RPMI7951 (cell line): ENCODE results near the gene MT1E. TPM values are rescaled to one million over a fixed set of nuclear protein-coding genes. Genes with fewer than 3 reads are reported as not detected.
A peak's percentile ranks its signal among the peaks of the same experiment; 100 is the strongest.
"Not testable (repeated sequence)": the region's sequence is repeated elsewhere in the genome, so short reads cannot be mapped to it uniquely, and the experiment has no call there.

Experiments
- DNase-seq: peaks from one replicate; pipeline ENCODE4 v3.0.0-alpha.2; 2012; ENCODE audit warnings: low read depth
- total RNA-seq: library from RNA; depleted of rRNA; stranded (reverse); fragments of >200 nt; shearing (Covaris generic); gene quantifications from 2 replicates; pipeline ENCODE4 v1.2.3, GENCODE V29; 2014; rRNA removed

Gene MT1E
- total RNA-seq = 604 and 676 TPM in 2 replicates

DNA sequence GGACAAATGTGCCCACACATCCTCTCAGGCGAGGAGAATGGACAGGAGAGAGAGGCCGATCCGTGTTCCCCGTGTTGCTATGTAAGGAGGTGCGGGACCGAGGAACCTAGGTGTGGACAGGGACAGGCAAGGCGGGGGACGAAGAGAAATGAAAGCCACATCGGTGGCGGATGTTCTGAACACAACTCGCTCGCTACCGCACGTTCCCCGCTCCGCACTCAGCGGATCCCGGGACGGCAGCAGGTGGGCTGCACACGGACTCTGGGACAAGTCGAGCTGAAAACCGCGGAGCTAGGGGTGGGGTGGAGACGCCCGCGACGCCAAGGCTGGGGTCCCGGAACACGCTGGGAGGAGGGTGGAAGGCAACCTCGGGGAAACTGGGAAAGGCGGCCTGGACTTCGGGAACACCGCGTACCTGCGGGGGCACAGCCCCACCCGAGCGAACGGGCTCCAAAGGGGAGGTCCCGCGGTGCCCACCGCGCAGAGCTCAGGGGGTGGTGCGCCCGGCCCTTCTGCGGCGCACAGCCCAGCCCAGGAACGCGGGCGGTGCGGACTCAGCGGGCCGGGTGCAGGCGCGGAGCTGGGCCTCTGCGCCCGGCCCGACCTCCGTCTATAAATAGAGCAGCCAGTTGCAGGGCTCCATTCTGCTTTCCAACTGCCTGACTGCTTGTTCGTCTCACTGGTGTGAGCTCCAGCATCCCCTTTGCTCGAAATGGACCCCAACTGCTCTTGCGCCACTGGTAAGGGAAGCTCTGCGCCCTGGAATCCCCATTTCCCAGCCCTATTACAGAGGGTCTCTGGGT lies at the start of gene MT1E:
Gene MT1E (plus strand): TSS at position 642 of the 803 bp plus-strand sequence. CDS start 71 bp downstream, at position 713.
- DNase-seq = peak; percentile 91

DNA sequence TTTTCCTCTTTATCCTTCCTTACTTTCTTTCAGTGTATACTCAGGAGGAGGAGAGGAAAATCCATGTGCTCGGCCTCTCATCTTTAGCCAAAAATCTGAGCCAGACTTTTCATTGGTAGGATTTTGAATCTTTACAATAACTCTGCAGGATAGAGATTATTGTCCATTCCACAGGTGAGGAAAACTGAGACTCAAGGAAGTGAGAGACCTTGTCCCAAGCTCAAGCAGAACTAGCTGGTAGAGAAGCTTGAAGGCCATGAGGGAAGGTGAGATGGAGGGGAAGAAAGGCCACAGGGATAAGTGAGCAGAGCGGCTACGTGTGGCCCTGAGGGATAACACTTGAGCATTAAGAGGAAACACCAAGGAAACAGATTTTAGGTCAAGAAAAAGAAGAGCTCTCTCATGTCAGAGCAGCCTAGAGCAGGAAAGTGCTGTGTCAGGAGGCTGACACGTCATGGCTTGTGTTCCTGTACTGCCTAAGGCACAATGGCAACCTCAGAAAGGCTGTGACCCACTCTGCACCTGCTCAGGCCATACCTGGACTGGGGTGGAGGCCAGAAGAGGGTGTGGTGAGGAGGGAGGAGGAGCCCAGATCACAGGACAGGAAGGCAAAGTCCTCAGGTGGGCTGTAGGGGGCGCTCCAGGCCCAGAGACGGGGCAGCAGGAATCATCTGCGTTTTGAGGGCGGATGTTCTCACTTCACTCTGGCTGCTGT lies 48.8 kb upstream of the MT1E start:
- DNase-seq = peak; percentile 53

- DNase-seq = no peak
Measured at GRCh38 chr16:56577300-56577625, 48.3 kb upstream of the MT1E start.

DNA sequence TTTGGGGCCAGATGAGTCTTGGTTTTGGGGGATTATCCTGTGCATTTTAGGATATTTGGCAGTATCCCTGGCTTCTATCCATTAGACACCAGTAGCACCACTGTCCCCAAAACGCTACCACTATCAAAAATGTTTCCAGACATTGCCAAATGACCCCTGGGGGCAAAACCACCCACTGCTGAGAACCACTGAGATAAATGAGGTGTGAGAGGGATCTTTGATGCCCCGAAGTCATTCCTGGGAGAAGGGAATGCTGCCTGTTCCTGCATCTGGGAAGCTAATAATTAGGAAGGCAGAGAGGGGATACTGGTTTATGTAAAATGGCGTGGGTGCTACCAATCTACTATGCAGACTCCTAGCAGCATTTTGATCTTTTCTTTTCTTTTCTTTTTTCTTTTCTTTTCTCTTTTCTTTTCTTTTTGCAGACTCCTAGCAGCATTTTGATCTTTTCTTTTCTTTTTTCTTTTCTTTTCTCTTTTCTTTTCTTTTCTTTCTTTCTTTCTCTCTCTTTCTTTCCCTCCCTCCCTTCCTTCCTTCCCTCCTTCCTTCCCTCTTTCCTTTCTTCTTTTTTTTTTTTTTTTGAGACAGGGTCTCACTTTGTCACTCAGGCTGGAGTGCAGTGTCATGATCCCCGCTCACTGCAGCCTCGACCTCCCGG lies 45.1 kb upstream of the MT1E start:
- no peak for DNase-seq

- not testable (repeated sequence) for DNase-seq
Measured at GRCh38 chr16:56582911-56583310, 42.7 kb upstream of the MT1E start.

- no peak for DNase-seq
Measured at GRCh38 chr16:56583351-56584168, 42.0 kb upstream of the MT1E start.

- no peak for DNase-seq
Measured at GRCh38 chr16:56584276-56584675, 41.3 kb upstream of the MT1E start.

DNA sequence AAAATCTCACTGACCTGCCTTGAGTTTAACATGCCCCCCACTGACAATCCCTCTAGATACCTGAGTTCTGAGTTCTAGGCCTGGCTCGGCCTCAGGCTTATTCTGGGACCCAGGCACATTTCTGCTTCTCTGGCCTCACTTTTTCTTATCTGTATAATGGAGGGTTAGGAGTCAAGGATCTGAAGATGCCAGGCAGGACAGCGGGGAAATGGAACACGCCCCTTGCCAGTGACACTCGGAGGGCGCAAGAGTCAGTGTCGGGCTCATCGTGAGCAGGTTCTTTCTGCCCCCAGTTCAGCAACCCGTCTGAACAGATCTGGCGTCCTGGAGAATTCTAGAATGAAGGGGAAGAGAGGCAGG lies 36.8 kb upstream of the MT1E start:
- no peak for DNase-seq

- DNase-seq = peak; percentile 23
Measured at GRCh38 chr16:56589141-56590039, 36.2 kb upstream of the MT1E start, which contains the start of gene MT3. TSS of gene MT3 (plus strand) at chr16:56589528. CDS start at chr16:56589591, 63 bp downstream.

DNA sequence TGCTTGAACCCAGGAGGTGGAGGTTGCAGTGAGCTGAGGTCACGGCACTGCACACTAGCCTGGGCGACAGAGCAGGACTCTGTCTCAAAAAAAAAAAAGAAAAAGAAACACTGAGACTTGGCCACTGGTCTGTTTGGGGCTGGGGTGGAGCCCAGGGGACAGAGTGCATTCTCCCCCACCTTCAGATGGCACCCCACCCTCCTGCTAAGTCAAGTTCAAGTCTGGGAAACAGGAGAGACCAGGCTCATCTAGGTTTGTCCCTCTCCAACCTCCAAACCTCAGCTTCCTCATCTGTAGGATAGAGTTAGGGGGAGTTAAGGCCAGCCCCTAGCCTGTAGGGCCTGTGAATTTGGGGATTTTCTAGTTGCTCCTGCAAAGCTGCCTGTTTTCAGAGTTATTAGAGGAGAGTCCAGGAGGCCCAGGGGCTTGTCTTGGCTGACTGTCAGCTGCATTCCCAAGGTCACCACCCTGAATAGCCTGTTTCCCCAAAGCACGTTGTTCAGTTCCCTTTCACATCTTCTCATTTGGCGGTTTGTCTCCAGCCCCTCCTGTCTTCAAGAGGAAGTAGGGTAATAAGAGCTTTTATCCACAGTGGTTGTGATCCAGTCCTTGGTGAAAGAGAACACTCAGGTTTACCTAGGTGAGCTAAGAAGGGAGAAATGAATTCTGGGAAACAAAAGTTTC lies 34.1 kb upstream of the MT1E start:
- DNase-seq = no peak

DNA sequence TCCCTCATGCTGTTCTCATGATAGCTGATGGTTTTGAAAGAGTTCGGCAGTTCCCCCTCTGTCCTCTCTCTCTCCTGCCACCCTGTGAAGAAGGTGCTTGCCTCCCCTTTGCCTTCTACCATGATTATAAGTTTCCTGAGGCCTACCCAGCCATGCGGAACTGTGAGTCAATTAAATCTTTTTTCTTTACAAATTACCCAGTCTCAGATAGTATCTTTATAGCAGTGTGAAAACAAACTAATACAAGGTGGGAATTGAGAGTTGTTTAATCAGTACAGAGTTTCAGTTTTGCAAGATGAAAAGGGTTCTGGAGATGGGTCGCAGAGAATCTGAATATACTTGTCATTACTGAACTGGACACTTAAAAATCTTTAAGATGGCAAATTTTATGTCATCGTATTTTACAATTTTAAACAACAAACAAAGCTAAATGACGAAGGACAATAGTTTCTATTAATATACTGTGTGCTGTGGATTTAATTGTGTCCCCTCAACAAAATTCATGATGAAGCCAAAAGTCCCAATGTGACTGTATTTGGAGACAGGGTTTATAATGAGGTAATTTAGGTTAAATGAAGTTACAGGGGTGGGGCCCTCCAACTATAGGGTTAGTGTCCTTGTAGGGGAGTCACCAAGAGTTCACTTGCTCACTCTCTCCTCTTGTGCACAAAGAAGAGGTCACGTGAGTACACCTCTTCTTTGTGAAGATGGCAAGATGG lies 31.8 kb upstream of the MT1E start:
- no peak for DNase-seq

- DNase-seq = no peak
Measured at GRCh38 chr16:56594292-56594619, 31.3 kb upstream of the MT1E start.

GRCh38 chr16:56600398-56600999 lies 25.1 kb upstream of the MT1E start:
- DNase-seq = peak; percentile 74

DNA sequence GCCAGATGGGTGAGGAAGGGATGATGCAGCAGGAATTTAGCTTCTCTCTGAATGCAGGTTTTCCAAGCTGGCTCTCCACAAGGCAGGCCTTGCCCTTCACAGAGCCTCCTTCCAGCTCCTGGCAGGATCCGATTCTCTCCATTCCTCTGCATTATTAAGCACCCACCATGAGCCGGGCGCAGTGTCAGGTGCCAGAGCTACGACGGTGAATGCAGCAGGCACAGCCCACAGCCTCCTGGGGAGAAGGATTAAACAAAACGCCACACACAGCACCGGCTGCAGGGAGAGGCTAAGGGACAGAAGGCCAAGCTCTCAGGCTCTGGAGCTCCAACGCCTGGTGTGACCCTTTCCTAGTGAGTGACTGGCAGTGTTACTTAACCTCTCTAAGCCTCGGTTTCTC lies 24.3 kb upstream of the MT1E start:
- no peak for DNase-seq

DNA sequence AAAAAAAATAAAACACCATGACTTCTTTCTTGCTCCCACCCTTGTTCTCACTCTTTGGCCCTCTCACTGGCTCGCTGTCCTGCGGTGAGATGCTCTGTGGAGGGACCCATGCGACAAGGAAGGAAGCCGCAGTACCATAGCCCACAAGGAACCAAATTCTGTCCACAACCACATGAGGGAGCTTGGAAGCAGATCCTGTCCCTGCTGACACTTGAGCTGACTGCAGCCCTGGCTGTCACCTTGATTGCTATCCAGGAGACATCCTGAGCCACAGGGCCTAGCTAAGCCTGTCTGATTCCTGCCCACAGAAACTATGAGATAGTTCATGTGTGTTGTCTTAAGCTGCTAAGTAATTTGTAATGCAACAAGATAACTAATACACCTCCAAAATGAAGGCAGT lies 22.0 kb upstream of the MT1E start:
- DNase-seq = peak; percentile 64

DNA sequence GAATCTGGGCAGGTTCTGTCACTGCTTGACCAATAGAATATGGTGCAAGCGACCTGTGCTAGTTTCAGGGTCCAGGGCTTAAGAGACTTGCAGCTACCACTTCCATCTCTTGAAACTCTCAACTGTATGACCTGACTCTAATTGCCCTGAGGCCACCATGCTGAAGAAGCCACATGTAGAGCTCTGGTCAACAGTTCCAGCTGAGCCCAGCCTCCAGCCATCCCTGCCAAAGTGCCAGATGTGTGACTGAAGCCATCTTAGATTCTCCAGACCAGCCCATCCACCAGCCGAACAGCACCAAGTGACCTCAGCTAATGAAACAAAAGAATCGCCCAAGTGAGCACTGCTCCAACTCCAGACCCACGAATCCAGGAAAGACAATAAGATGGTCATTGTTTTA lies 20.6 kb upstream of the MT1E start:
- DNase-seq = peak; percentile 90

DNA sequence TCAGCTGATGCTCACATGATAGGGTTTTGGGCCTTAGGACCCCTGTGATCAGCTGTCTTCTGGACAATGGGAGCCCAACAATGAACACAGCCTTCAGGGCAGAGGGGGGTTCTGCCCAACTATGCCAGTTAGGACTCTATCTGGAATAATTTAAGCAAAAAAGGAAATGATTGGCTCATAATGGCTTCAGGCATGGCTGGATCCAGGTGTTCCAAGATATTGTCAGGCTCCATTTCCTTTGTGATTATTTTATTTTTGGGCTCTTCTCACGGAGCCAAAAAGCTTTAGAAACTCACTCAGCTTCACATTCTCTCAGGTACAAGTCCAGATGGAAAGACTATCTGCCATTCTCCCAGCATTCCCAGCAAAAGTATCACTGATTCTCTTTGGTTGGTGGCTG lies 20.1 kb upstream of the MT1E start:
- DNase-seq = no peak

DNA sequence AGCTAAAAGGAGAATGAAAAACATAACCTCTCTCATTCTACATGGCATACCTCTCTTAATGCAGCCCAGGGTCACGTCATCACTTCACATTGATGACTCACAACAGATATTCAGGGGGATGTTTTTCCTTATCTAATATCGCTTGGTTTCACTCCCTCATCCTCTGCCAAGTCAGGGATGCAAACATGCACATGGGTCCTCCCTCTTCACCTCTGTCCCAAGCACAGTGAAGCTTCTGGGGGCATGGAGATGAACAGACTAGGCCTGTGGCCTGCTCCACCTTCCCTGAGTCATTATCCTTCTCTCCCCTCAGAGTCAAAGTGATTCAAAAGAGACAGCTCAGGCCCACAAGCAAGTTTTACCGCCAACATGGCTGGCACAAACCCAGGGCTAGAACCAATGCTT lies 19.5 kb upstream of the MT1E start:
- DNase-seq = peak; percentile 95

DNA sequence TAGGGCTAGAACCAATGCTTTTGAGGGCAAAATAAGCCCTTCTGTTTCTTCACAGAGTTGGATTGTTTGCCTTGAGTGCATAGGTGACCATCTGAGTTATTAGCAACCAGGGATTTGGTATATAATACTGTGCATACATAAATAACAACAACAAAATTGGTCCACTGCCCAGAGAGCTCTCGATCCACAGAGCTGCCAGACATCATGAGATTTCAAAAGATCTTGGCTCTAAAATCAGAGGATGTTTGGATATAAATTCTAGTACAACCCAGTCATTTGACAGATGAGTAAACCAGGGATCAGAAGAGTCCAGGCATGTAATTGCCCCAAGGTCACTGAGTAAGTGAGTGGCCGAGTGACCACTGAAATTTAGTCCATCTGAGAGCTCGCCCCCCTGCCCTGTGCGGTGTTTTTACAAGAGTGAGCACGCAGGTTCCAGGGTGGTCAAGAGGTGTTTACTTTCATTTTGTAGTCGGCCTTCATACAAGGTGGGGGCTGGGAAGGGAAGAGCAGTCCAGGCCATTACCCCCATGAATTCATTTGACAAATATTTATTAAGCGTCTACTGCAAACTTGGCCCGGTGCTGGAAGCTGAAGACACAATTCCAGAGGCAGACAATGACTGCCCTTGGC lies 19.0 kb upstream of the MT1E start:
- peak; percentile 97 for DNase-seq
